Neural crest cell (in vitro differentiated cells): ENCODE data around the gene PER1. TPM values are rescaled to one million over a fixed set of nuclear protein-coding genes. Genes with fewer than 3 reads are reported as not detected.

ENCODE experiments used
- DNase-seq: peaks from one replicate; pipeline ENCODE4 v3.0.0; 2021; ENCODE audit warnings: low read depth, mixed read lengths, low spot score
- H3K27ac Mint-ChIP-seq: one replicate; pipeline ENCODE4 v1.8.0; 2021; ENCODE audit warnings: mild to moderate bottlenecking, mixed read lengths; ENCODE audit not compliant: unreplicated experiment
- H3K27me3 Mint-ChIP-seq: 2 replicates; pipeline ENCODE4 v1.8.0; 2021; ENCODE audit warnings: low read depth, mild to moderate bottlenecking, mixed read lengths
- H3K36me3 Mint-ChIP-seq: 2 replicates; pipeline ENCODE4 v1.8.0; 2021; ENCODE audit warnings: low read depth, mild to moderate bottlenecking, mixed read lengths
- H3K4me1 Mint-ChIP-seq: 2 replicates; pipeline ENCODE4 v1.8.0; 2021; ENCODE audit warnings: mixed read lengths
- H3K4me3 Mint-ChIP-seq: one replicate; pipeline ENCODE4 v1.8.0; 2021; ENCODE audit warnings: mild to moderate bottlenecking, mixed read lengths
- H3K9me3 Mint-ChIP-seq: 2 replicates; pipeline ENCODE4 v1.8.0; 2021; ENCODE audit warnings: mixed read lengths
- CTCF ChIP-seq: fragments of 200-600 bp; sonication (generic); conservative IDR thresholded peaks from 2 replicates; pipeline ENCODE4 v1.5.0; 2021; ENCODE audit warnings: antibody characterized with exemption, mild to moderate bottlenecking
- total RNA-seq: library from RNA; stranded (reverse); gene quantifications from 2 replicates; pipeline ENCODE4 v1.2.1, GENCODE V29; 2021

Gene PER1
- total RNA-seq, 1 donor from 2014 or later: 38.3 TPM

GRCh38 chr17:8121407-8121680 lies 30.9 kb downstream of the PER1 start:
- Mint-ChIP-seq H3K4me1 (peaks cover 72% of the 10 kb centered on the region), H3K27ac (no peak overlapping the region), H3K9me3 (peaks cover 3% of the 10 kb centered on the region), H3K4me3 (peak overlapping the region; percentile 96), H3K36me3 (peaks cover 15% of the 10 kb centered on the region), H3K27me3 (peaks cover 95% of the 10 kb centered on the region)
- no peak for DNase-seq
- TF ChIP-seq CTCF: no peak

- H3K4me1 Mint-ChIP-seq: peaks cover 67% of the 10 kb centered on the region
- H3K27ac Mint-ChIP-seq: peak overlapping the region; percentile 90
- DNase-seq: peak; percentile 64
- H3K9me3 Mint-ChIP-seq: peaks cover 3% of the 10 kb centered on the region
- H3K4me3 Mint-ChIP-seq: peak overlapping the region; percentile 96
- peaks cover 96% of the 10 kb centered on the region for H3K27me3 Mint-ChIP-seq
- peak; percentile 57 for TF ChIP-seq CTCF
- H3K36me3 Mint-ChIP-seq: peaks cover 15% of the 10 kb centered on the region
Measured at GRCh38 chr17:8120520-8121406, 31.4 kb downstream of the PER1 start.

GRCh38 chr17:8119581-8120519 lies 32.4 kb downstream of the PER1 start:
- Mint-ChIP-seq H3K9me3 (peaks cover 3% of the 10 kb centered on the region), H3K27me3 (peaks cover 96% of the 10 kb centered on the region), H3K36me3 (peaks cover 15% of the 10 kb centered on the region), H3K27ac (no peak overlapping the region), H3K4me1 (peaks cover 60% of the 10 kb centered on the region), H3K4me3 (peak overlapping the region; percentile 96)
- peak; percentile 96 for DNase-seq
- no peak for TF ChIP-seq CTCF

GRCh38 chr17:8118769-8119580 lies 33.2 kb downstream of the PER1 start:
- peaks cover 15% of the 10 kb centered on the region for H3K36me3 Mint-ChIP-seq
- H3K27ac Mint-ChIP-seq: peak overlapping the region; percentile 76
- H3K9me3 Mint-ChIP-seq: peaks cover 3% of the 10 kb centered on the region
- TF ChIP-seq CTCF: peak; percentile 82
- peak overlapping the region; percentile 96 for H3K4me3 Mint-ChIP-seq
- peaks cover 96% of the 10 kb centered on the region for H3K27me3 Mint-ChIP-seq
- peaks cover 51% of the 10 kb centered on the region for H3K4me1 Mint-ChIP-seq
- peak; percentile 81 for DNase-seq
